SK-N-SH (cell line): Measurements from ENCODE around the gene ERC2. TPM values are rescaled to one million over a fixed set of nuclear protein-coding genes. Genes with fewer than 3 reads are reported as not detected.

Experiments
- CTCF ChIA-PET: fragments of 300-600, 350-600 bp; formaldehyde crosslinking; extraction: SDS; loops from one replicate; lab custom pipeline; 2021; lab: Yijun Ruan, JAX
- POLR2A ChIA-PET: fragments of 350-600 bp; sonication (Branson Sonifier 250); formaldehyde crosslinking; extraction: SDS; loops from one replicate; lab custom pipeline; 2020; ENCODE audit warnings: antibody characterized with exemption, inconsistent platforms; lab: Yijun Ruan, JAX
- DNase-seq: peaks from one replicate; pipeline ENCODE4 v3.0.0; 2012
- H2AFZ ChIP-seq: fragments of 200-600 bp; sonication (generic); 2 replicates; pipeline ENCODE4 v1.8.1; 2016; ENCODE audit warnings: antibody characterized with exemption, mild to moderate bottlenecking, low read depth
- H3F3A ChIP-seq: fragments of 200-600 bp; sonication (generic); replicated peaks from 2 replicates; pipeline ENCODE3; 2016; ENCODE audit warnings: antibody characterized with exemption, mild to moderate bottlenecking; ENCODE audit not compliant: insufficient read depth
- H3K27ac ChIP-seq, 2 experiments: fragments of 200-500 bp in 1 of 2; fragments of 200-600 bp in 1 of 2; sonication (Bioruptor generic) in 1 of 2; sonication (generic), shearing (Covaris generic) in 1 of 2; 2 replicates each; pipeline versions ENCODE4 v1.5.1 to v1.6.1; 2014 to 2016; ENCODE audit warnings: low read depth in 2 of 2, inconsistent platforms in 1 of 2, low read length in 1 of 2, mild to moderate bottlenecking in 1 of 2, mixed read lengths in 1 of 2
- H3K27me3 ChIP-seq: fragments of 200-600 bp; sonication (generic), shearing (Covaris generic); 2 replicates; pipeline ENCODE4 v1.6.1; 2016; ENCODE audit warnings: mixed run types; ENCODE audit not compliant: insufficient read depth
- H3K36me3 ChIP-seq, 2 experiments: fragments of 200-500 bp in 1 of 2; fragments of 200-600 bp in 1 of 2; sonication (Bioruptor generic) in 1 of 2; sonication (generic) in 1 of 2; replicated peaks in 1 of 2; 2 replicates each; pipeline versions ENCODE3 to v1.5.1; 2014 to 2016; ENCODE audit warnings: low read length in 1 of 2, mild to moderate bottlenecking in 1 of 2; ENCODE audit not compliant: insufficient read depth in 2 of 2, control insufficient read depth in 1 of 2
- H3K4me1 ChIP-seq, 2 experiments: fragments of 200-500 bp in 1 of 2; fragments of 200-600 bp in 1 of 2; sonication (Bioruptor generic) in 1 of 2; sonication (generic), shearing (Covaris generic) in 1 of 2; 2 replicates each; pipeline versions ENCODE4 v1.5.1 to v1.6.1; 2014 to 2016; ENCODE audit warnings: low read depth in 1 of 2, low read length in 1 of 2, mixed run types in 1 of 2; ENCODE audit not compliant: insufficient read depth in 2 of 2, control insufficient read depth in 1 of 2
- H3K4me2 ChIP-seq: fragments of 200-600 bp; sonication (generic), shearing (Covaris generic); 2 replicates; pipeline ENCODE4 v1.6.1; 2017; ENCODE audit warnings: mixed run types
- H3K4me3 ChIP-seq, 2 experiments: fragments of 200-500 bp in 1 of 2; fragments of 200-600 bp in 1 of 2; sonication (Bioruptor generic) in 1 of 2; sonication (generic), shearing (Covaris generic) in 1 of 2; 2 replicates each; pipeline versions ENCODE4 v1.5.1 to v1.8.1; 2014 to 2016; ENCODE audit warnings: low read depth in 2 of 2, inconsistent platforms in 1 of 2, low read length in 1 of 2, mild to moderate bottlenecking in 1 of 2, mixed read lengths in 1 of 2, moderate library complexity in 1 of 2
- H3K79me2 ChIP-seq: fragments of 200-600 bp; sonication (generic); 2 replicates; pipeline ENCODE4 v1.8.1; 2017; ENCODE audit warnings: mild to moderate bottlenecking; ENCODE audit not compliant: insufficient read depth
- H3K9ac ChIP-seq: fragments of 200-600 bp; sonication (generic); 2 replicates; pipeline ENCODE4 v1.6.1; 2017; ENCODE audit warnings: mixed run types
- H3K9me2 ChIP-seq: fragments of 200-600 bp; sonication (generic); 2 replicates; pipeline ENCODE4 v1.6.1; 2017; ENCODE audit warnings: mixed run types
- H3K9me3 ChIP-seq: fragments of 200-600 bp; sonication (generic); 2 replicates; pipeline ENCODE4 v1.6.1; 2017; ENCODE audit warnings: mixed run types, mild to moderate bottlenecking, moderate library complexity
- H4K20me1 ChIP-seq: fragments of 200-600 bp; sonication (generic); 2 replicates; pipeline ENCODE4 v1.6.1; 2017; ENCODE audit warnings: mild to moderate bottlenecking, mixed run types; ENCODE audit not compliant: insufficient read depth
- CHD2 ChIP-seq: fragments of 150-350 bp; IDR thresholded peaks from 2 replicates; pipeline ENCODE4 v1.6.1; 2018; ENCODE audit warnings: low read length; ENCODE audit not compliant: partially characterized antibody
- ELF1 ChIP-seq: IDR thresholded peaks from 2 replicates; pipeline ENCODE4 v1.4.0; 2012
- EZH2phosphoT487 ChIP-seq: fragments of 200-600 bp; sonication (generic); IDR thresholded peaks from 2 replicates; pipeline ENCODE4 v1.6.1; 2017; ENCODE audit warnings: low read depth, mixed run types, mild to moderate bottlenecking, antibody characterized with exemption, moderate library complexity, borderline replicate concordance
- FOSL2 ChIP-seq: IDR thresholded peaks from 2 replicates; pipeline ENCODE4 v1.4.0; 2012; ENCODE audit warnings: low read depth, mild to moderate bottlenecking, moderate library complexity, borderline replicate concordance
- FOXJ3 ChIP-seq: sonication (generic); formaldehyde crosslinking; IDR thresholded peaks from 2 replicates; pipeline ENCODE4 v1.5.1; 2020; ENCODE audit warnings: mild to moderate bottlenecking, missing genetic modification reagents
- FOXM1 ChIP-seq: IDR thresholded peaks from 2 replicates; pipeline ENCODE4 v1.4.0; 2012; ENCODE audit warnings: low read depth, mild to moderate bottlenecking
- GATA2 ChIP-seq: sonication (generic); formaldehyde crosslinking; IDR thresholded peaks from 2 replicates; pipeline ENCODE4 v1.5.0; 2020; ENCODE audit warnings: mild to moderate bottlenecking, missing genetic modification reagents
- JUND ChIP-seq: IDR thresholded peaks from 2 replicates; pipeline ENCODE4 v1.4.0; 2012
- MEF2A ChIP-seq: IDR thresholded peaks from 2 replicates; pipeline ENCODE4 v1.4.0; 2012; ENCODE audit warnings: low read depth, borderline replicate concordance
- MXI1 ChIP-seq: IDR thresholded peaks from 2 replicates; pipeline ENCODE4 v1.6.1; 2012; ENCODE audit warnings: mild to moderate bottlenecking, low read depth, low read length, improper control_type of control experiment
- NFIC ChIP-seq: IDR thresholded peaks from 2 replicates; pipeline ENCODE4 v1.4.0; 2012; ENCODE audit warnings: borderline replicate concordance
- NRF1 ChIP-seq: IDR thresholded peaks from 2 replicates; pipeline ENCODE4 v1.6.1; 2012; ENCODE audit warnings: low read depth, mild to moderate bottlenecking, low read length
- POLR2AphosphoS5 ChIP-seq: IDR thresholded peaks from 2 replicates; pipeline ENCODE4 v1.6.1; 2012; ENCODE audit warnings: low read depth, low read length
- RAD21 ChIP-seq: IDR thresholded peaks from 2 replicates; pipeline ENCODE4 v1.6.1; 2012; ENCODE audit warnings: mild to moderate bottlenecking, low read length
- RCOR1 ChIP-seq: fragments of 150-350 bp; IDR thresholded peaks from 2 replicates; pipeline ENCODE4 v1.6.1; 2017; ENCODE audit warnings: antibody characterized with exemption, low read length
- RFX5 ChIP-seq: IDR thresholded peaks from 2 replicates; pipeline ENCODE4 v1.6.1; 2012; ENCODE audit warnings: mild to moderate bottlenecking, improper control_type of control experiment, low read length
- RXRA ChIP-seq: IDR thresholded peaks from 2 replicates; pipeline ENCODE4 v1.4.0; 2012; ENCODE audit warnings: low read depth, mild to moderate bottlenecking, borderline replicate concordance
- SIN3A ChIP-seq: IDR thresholded peaks from 2 replicates; pipeline ENCODE4 v1.6.1; 2012; ENCODE audit warnings: low read depth, mild to moderate bottlenecking, low read length, moderate library complexity, borderline replicate concordance
- SMC3 ChIP-seq: IDR thresholded peaks from 2 replicates; pipeline ENCODE4 v1.6.1; 2012; ENCODE audit warnings: low read depth, low read length, improper control_type of control experiment
- TAF1 ChIP-seq: IDR thresholded peaks from 2 replicates; pipeline ENCODE4 v1.6.1; 2012; ENCODE audit warnings: low read depth, mild to moderate bottlenecking, low read length, moderate library complexity, borderline replicate concordance
- TCF12 ChIP-seq: IDR thresholded peaks from 2 replicates; pipeline ENCODE4 v1.4.0; 2012
- TEAD4 ChIP-seq: IDR thresholded peaks from 2 replicates; pipeline ENCODE4 v1.4.0; 2012; ENCODE audit warnings: mild to moderate bottlenecking, borderline replicate concordance; ENCODE audit not compliant: insufficient read depth
- USF1 ChIP-seq: IDR thresholded peaks from 2 replicates; pipeline ENCODE4 v1.4.0; 2012; ENCODE audit warnings: low read depth, borderline replicate concordance
- YY1 ChIP-seq: IDR thresholded peaks from 2 replicates; pipeline ENCODE4 v1.4.0; 2012; ENCODE audit warnings: low read depth, mild to moderate bottlenecking
- WGBS: methylation state at CpG from one replicate; pipeline ENCODE4 v1.1.6; 2017; ENCODE audit warnings: low lambda C conversion rate; 5-methylcytosine and 5-hydroxymethylcytosine counted together
- polyA plus RNA-seq, 3 experiments: library from polyadenylated mRNA; depleted of rRNA; stranded (reverse); fragments of >200 nt; gene quantifications; 2 replicates each; pipeline ENCODE4 v1.2.3, GENCODE V29; 2012
- TF ChIP-seq, protein P1 (sequence below): fragments of 150-350 bp; IDR thresholded peaks from 2 replicates; pipeline ENCODE4 v1.6.1; 2016; ENCODE audit warnings: mild to moderate bottlenecking, low read depth, low read length
- TF ChIP-seq, protein P2 (sequence below): fragments of 150-350 bp; IDR thresholded peaks from 2 replicates; pipeline ENCODE4 v1.6.1; 2017; ENCODE audit warnings: antibody characterized with exemption, low read length, low read depth, borderline replicate concordance
- TF ChIP-seq, protein P3 (sequence below): IDR thresholded peaks from 2 replicates; pipeline ENCODE4 v1.4.0; 2012; ENCODE audit warnings: low read depth

The ERC2 gene
- polyA plus RNA-seq, 1 of the 3 experiments (the other 2 are of a cell fraction), result 1.6 TPM

DNA sequence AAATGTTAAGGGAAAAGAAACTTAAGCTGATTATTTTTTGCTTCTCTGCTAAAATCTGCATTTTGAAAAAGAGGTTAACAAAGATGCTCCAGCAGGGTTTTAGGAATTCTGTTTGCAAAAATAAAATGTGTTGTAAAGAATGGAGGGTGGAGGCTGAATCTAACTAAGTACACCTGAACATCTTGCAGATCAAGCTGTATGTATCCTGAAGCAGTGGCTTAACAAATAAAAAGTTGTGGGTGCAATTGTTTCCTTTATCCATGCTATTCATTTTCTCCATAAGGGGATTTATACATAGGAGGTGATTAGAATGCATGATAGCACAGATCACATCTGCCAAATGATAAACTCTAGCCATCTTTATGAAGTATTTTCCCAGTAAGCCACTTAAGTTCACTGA lies 466.3 kb downstream of the ERC2 start:
- Histone ChIP-seq H3K9me3 (no peaks in the 10 kb centered on the region), H3K79me2 (no peaks in the 10 kb centered on the region), H3K27ac (no peak overlapping the region), H3F3A (no peaks in the 10 kb centered on the region), H2AFZ (no peak overlapping the region), H3K36me3 (no peaks in the 10 kb centered on the region), H3K4me1 (no peaks in the 10 kb centered on the region), H4K20me1 (no peaks in the 10 kb centered on the region), H3K4me2 (no peak overlapping the region), H3K9me2 (no peaks in the 10 kb centered on the region), H3K9ac (no peak overlapping the region), H3K4me3 (no peak overlapping the region), H3K27me3 (no peaks in the 10 kb centered on the region)
- no peak for DNase-seq
- CTCF ChIA-PET, result interaction anchor here (0.6 to 2.0 kb wide), 3 partner anchors 11 to 21 kb away, joined by 3 to 6 read pairs (median 3); no protein-coding TSS in a partner anchor
- POLR2A ChIA-PET, result no interaction called here
- TF ChIP-seq YY1, result no peak
- TF ChIP-seq USF1, result no peak
- TF ChIP-seq CHD2, result no peak
- TF ChIP-seq EZH2phosphoT487, result no peak
- TF ChIP-seq ELF1, result no peak
- TF ChIP-seq, protein P1, sequence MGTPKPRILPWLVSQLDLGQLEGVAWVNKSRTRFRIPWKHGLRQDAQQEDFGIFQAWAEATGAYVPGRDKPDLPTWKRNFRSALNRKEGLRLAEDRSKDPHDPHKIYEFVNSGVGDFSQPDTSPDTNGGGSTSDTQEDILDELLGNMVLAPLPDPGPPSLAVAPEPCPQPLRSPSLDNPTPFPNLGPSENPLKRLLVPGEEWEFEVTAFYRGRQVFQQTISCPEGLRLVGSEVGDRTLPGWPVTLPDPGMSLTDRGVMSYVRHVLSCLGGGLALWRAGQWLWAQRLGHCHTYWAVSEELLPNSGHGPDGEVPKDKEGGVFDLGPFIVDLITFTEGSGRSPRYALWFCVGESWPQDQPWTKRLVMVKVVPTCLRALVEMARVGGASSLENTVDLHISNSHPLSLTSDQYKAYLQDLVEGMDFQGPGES, result no peak
- TF ChIP-seq RFX5, result no peak
- TF ChIP-seq POLR2AphosphoS5, result no peak
- no peak for TF ChIP-seq TEAD4
- TF ChIP-seq TAF1, result no peak
- TF ChIP-seq MEF2A, result no peak
- TF ChIP-seq JUND, result no peak
- TF ChIP-seq GATA2 (CRISPR knock-in tag), result no peak
- no peak for TF ChIP-seq TCF12
- no peak for TF ChIP-seq RAD21
- no peak for TF ChIP-seq NFIC
- no peak for TF ChIP-seq FOSL2
- TF ChIP-seq MXI1, result no peak
- TF ChIP-seq FOXM1, result no peak

DNA sequence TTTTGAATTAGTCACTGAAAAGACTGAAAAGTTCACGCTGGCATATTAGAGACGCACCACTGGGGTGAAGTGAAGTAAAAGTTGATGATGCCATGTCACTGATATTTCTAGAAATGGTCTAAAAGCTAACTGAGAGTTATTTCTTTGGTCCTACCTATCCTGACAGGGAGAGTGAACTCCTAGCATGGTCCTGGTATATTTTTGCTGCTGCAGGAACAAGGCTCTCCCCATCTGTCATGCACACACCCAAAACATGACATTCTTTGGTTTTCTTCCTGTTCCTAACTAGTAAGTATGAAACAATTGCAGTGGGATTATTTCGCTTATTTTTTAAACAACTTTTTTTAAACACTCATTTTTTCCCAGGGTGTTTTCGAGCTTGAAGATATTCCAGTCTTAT lies 466.7 kb downstream of the ERC2 start:
- no peak overlapping the region for H3K27ac ChIP-seq
- no peaks in the 10 kb centered on the region for H3K9me3 ChIP-seq
- H3K9me2 ChIP-seq, result no peaks in the 10 kb centered on the region
- POLR2A ChIA-PET, result no interaction called here
- no peak overlapping the region for H3K4me3 ChIP-seq
- no peaks in the 10 kb centered on the region for H3K4me1 ChIP-seq
- CTCF ChIA-PET, result interaction anchor here (0.6 to 2.0 kb wide), 3 partner anchors 11 to 20 kb away, joined by 3 to 6 read pairs (median 3); no protein-coding TSS in a partner anchor
- DNase-seq, result no peak
- no peak overlapping the region for H3K4me2 ChIP-seq
- no peaks in the 10 kb centered on the region for H3F3A ChIP-seq
- 59% methylated on average over 4 of the region's 4 CpGs for WGBS
- no peak overlapping the region for H2AFZ ChIP-seq
- H3K27me3 ChIP-seq, result no peaks in the 10 kb centered on the region
- TF ChIP-seq TCF12, result no peak
- no peak for TF ChIP-seq FOXJ3 (CRISPR knock-in tag)
- TF ChIP-seq NRF1, result no peak
- TF ChIP-seq, protein P2, sequence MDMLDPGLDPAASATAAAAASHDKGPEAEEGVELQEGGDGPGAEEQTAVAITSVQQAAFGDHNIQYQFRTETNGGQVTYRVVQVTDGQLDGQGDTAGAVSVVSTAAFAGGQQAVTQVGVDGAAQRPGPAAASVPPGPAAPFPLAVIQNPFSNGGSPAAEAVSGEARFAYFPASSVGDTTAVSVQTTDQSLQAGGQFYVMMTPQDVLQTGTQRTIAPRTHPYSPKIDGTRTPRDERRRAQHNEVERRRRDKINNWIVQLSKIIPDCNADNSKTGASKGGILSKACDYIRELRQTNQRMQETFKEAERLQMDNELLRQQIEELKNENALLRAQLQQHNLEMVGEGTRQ, result no peak
- TF ChIP-seq JUND, result no peak
- no peak for TF ChIP-seq YY1
- TF ChIP-seq RCOR1, result no peak
- no peak for TF ChIP-seq SIN3A
- TF ChIP-seq RAD21, result no peak
- no peak for TF ChIP-seq RFX5
- no peak for TF ChIP-seq POLR2AphosphoS5
- TF ChIP-seq MEF2A, result no peak
- TF ChIP-seq FOSL2, result no peak
- TF ChIP-seq, protein P3, sequence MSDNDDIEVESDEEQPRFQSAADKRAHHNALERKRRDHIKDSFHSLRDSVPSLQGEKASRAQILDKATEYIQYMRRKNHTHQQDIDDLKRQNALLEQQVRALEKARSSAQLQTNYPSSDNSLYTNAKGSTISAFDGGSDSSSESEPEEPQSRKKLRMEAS, result no peak
- no peak for TF ChIP-seq SMC3
- TF ChIP-seq TEAD4, result no peak
- TF ChIP-seq EZH2phosphoT487, result no peak
- TF ChIP-seq MXI1, result no peak
- no peak for TF ChIP-seq RXRA
- H3K36me3 ChIP-seq, result no peaks in the 10 kb centered on the region
- H3K79me2 ChIP-seq, result no peaks in the 10 kb centered on the region
- no peaks in the 10 kb centered on the region for H4K20me1 ChIP-seq
- H3K9ac ChIP-seq, result no peak overlapping the region
